ENCODE results near the gene NFIA.

NFIA gene

GRCh38 chr1:61152469-61153105 lies 70.2 kb downstream of the NFIA start:
- Mint-ChIP-seq H3K4me3 (no peak overlapping the region), H3K27ac (no peak overlapping the region), H3K36me3 (no peaks in the 10 kb centered on the region), H3K9me3 (no peaks in the 10 kb centered on the region), H3K27me3 (peaks cover 10% of the 10 kb centered on the region), H3K4me1 (no peaks in the 10 kb centered on the region)
- no peak for ATAC-seq

- no peaks in the 10 kb centered on the region for H3K9me3 Mint-ChIP-seq
- H3K4me3 Mint-ChIP-seq, result no peak overlapping the region
- H3K4me1 Mint-ChIP-seq, result no peaks in the 10 kb centered on the region
- no peak overlapping the region for H3K27ac Mint-ChIP-seq
- H3K36me3 Mint-ChIP-seq, result no peaks in the 10 kb centered on the region
- H3K27me3 Mint-ChIP-seq, result no peaks in the 10 kb centered on the region
- peak; percentile 31 for ATAC-seq
Observed at GRCh38 chr1:61156576-61157467, 74.5 kb downstream of the NFIA start.

- Mint-ChIP-seq H3K27ac (no peak overlapping the region), H3K4me1 (no peaks in the 10 kb centered on the region), H3K4me3 (no peak overlapping the region), H3K36me3 (no peaks in the 10 kb centered on the region), H3K27me3 (no peaks in the 10 kb centered on the region), H3K9me3 (no peaks in the 10 kb centered on the region)
- peak; percentile 20 for ATAC-seq
Observed at GRCh38 chr1:61157468-61157987, 75.2 kb downstream of the NFIA start.

- Mint-ChIP-seq H3K36me3 (no peaks in the 10 kb centered on the region), H3K4me3 (no peak overlapping the region), H3K9me3 (no peaks in the 10 kb centered on the region), H3K27me3 (no peaks in the 10 kb centered on the region), H3K4me1 (no peaks in the 10 kb centered on the region), H3K27ac (no peak overlapping the region)
- ATAC-seq, result no peak
Observed at GRCh38 chr1:61158591-61158990, 76.2 kb downstream of the NFIA start.

GRCh38 chr1:61160526-61160925 lies 78.2 kb downstream of the NFIA start:
- Mint-ChIP-seq H3K4me3 (no peak overlapping the region), H3K4me1 (no peaks in the 10 kb centered on the region), H3K27me3 (no peaks in the 10 kb centered on the region), H3K9me3 (no peaks in the 10 kb centered on the region), H3K36me3 (no peaks in the 10 kb centered on the region), H3K27ac (no peak overlapping the region)
- ATAC-seq, result no peak

GRCh38 chr1:61162520-61163258 lies 80.3 kb downstream of the NFIA start:
- H3K9me3 Mint-ChIP-seq, result no peaks in the 10 kb centered on the region
- no peak overlapping the region for H3K4me3 Mint-ChIP-seq
- no peaks in the 10 kb centered on the region for H3K27me3 Mint-ChIP-seq
- no peak overlapping the region for H3K27ac Mint-ChIP-seq
- no peak for ATAC-seq
- no peaks in the 10 kb centered on the region for H3K4me1 Mint-ChIP-seq
- no peaks in the 10 kb centered on the region for H3K36me3 Mint-ChIP-seq

GRCh38 chr1:61163355-61163754 lies 81.0 kb downstream of the NFIA start:
- Mint-ChIP-seq H3K9me3 (no peaks in the 10 kb centered on the region), H3K36me3 (no peaks in the 10 kb centered on the region), H3K27me3 (no peaks in the 10 kb centered on the region), H3K4me1 (no peaks in the 10 kb centered on the region), H3K27ac (no peak overlapping the region), H3K4me3 (no peak overlapping the region)
- ATAC-seq, result no peak

- H3K4me3 Mint-ChIP-seq, result no peak overlapping the region
- H3K27ac Mint-ChIP-seq, result no peak overlapping the region
- H3K4me1 Mint-ChIP-seq, result no peaks in the 10 kb centered on the region
- H3K27me3 Mint-ChIP-seq, result no peaks in the 10 kb centered on the region
- no peaks in the 10 kb centered on the region for H3K9me3 Mint-ChIP-seq
- no peak for ATAC-seq
- H3K36me3 Mint-ChIP-seq, result no peaks in the 10 kb centered on the region
Observed at GRCh38 chr1:61165402-61165801, 83.0 kb downstream of the NFIA start.

- no peaks in the 10 kb centered on the region for H3K9me3 Mint-ChIP-seq
- H3K27ac Mint-ChIP-seq, result no peak overlapping the region
- H3K27me3 Mint-ChIP-seq, result no peaks in the 10 kb centered on the region
- H3K4me3 Mint-ChIP-seq, result no peak overlapping the region
- ATAC-seq, result no peak
- H3K36me3 Mint-ChIP-seq, result no peaks in the 10 kb centered on the region
- H3K4me1 Mint-ChIP-seq, result no peaks in the 10 kb centered on the region
Observed at GRCh38 chr1:61167309-61167708, 84.9 kb downstream of the NFIA start.

GRCh38 chr1:61169045-61169444 lies 86.7 kb downstream of the NFIA start:
- Mint-ChIP-seq H3K27ac (no peak overlapping the region), H3K9me3 (no peaks in the 10 kb centered on the region), H3K4me3 (no peak overlapping the region), H3K36me3 (no peaks in the 10 kb centered on the region), H3K4me1 (no peaks in the 10 kb centered on the region), H3K27me3 (peaks cover 13% of the 10 kb centered on the region)
- ATAC-seq, result no peak

- no peaks in the 10 kb centered on the region for H3K9me3 Mint-ChIP-seq
Observed at GRCh38 chr1:61169634-61170033, 87.3 kb downstream of the NFIA start.

GRCh38 chr1:61170328-61171238 lies 88.2 kb downstream of the NFIA start:
- H3K4me3 Mint-ChIP-seq, result no peak overlapping the region
- no peak overlapping the region for H3K27ac Mint-ChIP-seq
- no peaks in the 10 kb centered on the region for H3K9me3 Mint-ChIP-seq
- no peaks in the 10 kb centered on the region for H3K4me1 Mint-ChIP-seq
- ATAC-seq, result no peak
- H3K36me3 Mint-ChIP-seq, result no peaks in the 10 kb centered on the region
- peaks cover 23% of the 10 kb centered on the region for H3K27me3 Mint-ChIP-seq

More at GRCh38 chr1:61169634-61170033, 87.3 kb downstream of the NFIA start:
- no peak overlapping the region for H3K27ac Mint-ChIP-seq
- H3K27me3 Mint-ChIP-seq, result peaks cover 19% of the 10 kb centered on the region
- H3K36me3 Mint-ChIP-seq, result no peaks in the 10 kb centered on the region
- H3K4me1 Mint-ChIP-seq, result no peaks in the 10 kb centered on the region
- H3K4me3 Mint-ChIP-seq, result no peak overlapping the region
- ATAC-seq, result no peak

- Mint-ChIP-seq H3K27ac (no peak overlapping the region), H3K27me3 (peaks cover 29% of the 10 kb centered on the region), H3K4me1 (no peaks in the 10 kb centered on the region), H3K4me3 (no peak overlapping the region), H3K9me3 (no peaks in the 10 kb centered on the region), H3K36me3 (no peaks in the 10 kb centered on the region)
- no peak for ATAC-seq
Observed at GRCh38 chr1:61171346-61171745, 89.0 kb downstream of the NFIA start.

GRCh38 chr1:61171974-61172373 lies 89.6 kb downstream of the NFIA start:
- ATAC-seq, result no peak
- H3K4me1 Mint-ChIP-seq, result no peaks in the 10 kb centered on the region
- no peak overlapping the region for H3K27ac Mint-ChIP-seq
- H3K27me3 Mint-ChIP-seq, result peaks cover 29% of the 10 kb centered on the region
- H3K4me3 Mint-ChIP-seq, result no peak overlapping the region
- no peaks in the 10 kb centered on the region for H3K9me3 Mint-ChIP-seq
- no peaks in the 10 kb centered on the region for H3K36me3 Mint-ChIP-seq
